GM19239 (cell line): Measurements from ENCODE around the gene GPR61.

ENCODE experiments used
- DNase-seq: peaks from one replicate; pipeline ENCODE4 v3.0.0; 2011; ENCODE audit warnings: low spot score; ENCODE audit not compliant: insufficient read length
- FAIRE-seq: peaks from 2 replicates; lab custom pipeline; 2011; peaks lifted over from hg19 to GRCh38; lab: Jason Lieb, UNC

The GPR61 gene

DNA sequence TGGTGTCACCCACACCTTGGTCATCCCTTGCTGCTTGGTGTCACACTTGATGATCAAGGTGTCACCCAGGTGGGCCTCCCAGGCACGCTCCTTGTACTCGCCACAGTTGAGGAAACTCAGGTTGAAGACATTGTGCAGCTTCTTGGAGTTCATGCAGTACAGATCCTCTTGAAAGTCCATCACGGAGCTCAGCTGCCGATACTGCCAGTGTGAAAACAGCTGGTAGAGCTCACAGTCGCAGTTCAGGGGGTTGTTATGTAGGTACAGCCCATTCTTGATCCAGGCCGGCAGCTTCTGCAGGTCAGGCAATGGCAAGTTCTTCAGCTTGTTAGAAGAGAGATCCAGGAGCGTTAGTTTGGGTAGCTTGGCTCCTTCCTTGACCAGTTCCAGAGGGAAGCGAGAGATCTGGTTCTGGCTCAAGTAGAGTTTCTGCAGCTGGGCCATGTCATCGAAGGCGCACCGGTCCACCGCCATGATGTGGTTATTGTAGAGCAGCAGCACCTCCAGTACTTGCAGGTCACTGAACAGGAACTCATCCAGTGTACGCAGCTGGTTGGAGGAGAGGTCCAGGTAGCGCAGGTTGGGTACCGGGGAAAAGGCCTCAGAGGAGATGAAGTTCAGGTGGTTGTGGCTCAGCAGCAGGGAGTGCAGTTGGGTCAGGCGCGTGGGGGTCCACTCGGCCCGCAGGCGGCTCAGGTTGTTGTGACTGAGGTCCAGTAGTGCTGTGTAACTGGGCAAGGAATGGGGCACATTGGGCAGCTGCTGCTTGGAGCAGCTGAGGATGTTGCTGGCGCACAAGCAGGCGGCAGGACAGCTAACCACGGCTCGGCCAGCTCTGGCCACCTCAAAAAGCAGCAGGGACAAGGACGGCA is 31.4 kb upstream of the GPR61 start:
- DNase-seq, result no peak
- FAIRE-seq, result no peak

DNA sequence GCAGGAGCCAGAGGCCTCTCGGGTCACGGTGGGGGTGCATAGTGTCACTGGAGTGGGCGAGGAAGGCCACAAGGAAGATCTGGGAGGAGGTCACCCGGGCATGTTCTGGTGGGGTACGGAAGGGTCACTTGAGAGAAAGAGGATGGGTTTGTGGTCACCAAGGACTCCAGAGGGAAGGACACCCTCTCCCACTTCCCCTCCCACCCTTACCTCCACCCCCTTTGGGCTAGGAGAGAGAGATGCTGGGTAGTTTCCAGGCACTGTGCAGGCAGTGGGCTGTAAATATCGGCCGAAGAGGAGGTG is 30.8 kb upstream of the GPR61 start:
- no peak for FAIRE-seq

DNA sequence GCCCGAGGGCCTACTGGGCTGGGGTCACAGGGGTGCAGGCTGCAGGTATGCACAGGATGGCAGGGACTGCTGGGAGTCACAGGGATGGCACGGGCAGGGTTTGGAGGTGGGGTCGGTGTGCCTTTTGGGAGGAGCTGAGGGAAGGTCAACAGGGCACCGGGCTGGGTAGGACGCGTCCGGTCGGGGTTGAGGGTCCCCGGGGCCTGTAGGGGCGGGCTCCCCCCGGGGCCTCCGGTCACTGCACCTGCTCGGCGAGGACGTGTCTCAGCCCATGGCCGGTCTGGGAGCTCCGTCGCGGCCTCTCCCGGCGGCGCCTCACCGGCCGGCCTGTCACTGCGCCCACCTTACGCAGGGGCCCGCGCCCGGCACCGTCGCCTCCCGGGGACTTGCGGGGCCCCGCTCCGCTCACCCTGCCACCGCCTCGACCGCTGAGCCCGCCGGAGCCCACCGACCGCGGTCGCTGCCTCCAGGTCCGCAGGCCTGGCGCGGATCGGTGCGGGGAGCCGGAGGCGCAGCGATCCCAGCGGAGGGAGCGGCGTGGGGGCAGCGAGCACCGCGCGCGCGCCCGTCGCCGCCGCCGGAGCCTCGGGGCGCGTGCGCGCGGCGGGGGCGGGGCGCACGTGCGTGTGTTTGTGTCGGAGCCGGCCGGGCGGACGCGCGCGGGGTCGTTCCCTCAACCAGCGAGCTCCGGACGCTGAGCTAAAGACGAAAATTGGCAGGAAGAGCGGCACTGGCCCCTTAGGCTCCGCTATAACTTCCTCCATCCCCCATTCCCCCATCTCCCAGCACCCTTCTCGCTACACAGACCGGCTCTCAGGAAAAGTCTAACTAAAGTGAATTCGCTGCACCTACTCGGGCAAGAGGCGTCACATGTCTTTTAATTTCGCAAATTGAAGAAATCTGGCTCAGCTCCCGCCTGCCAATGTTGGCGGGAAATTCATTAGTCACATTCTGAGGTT is 30.2 kb upstream of the GPR61 start, which contains the start of gene AMIGO1:
AMIGO1 (minus strand) TSS at position 552 of the 959 bp plus-strand sequence. CDS start 815 bp downstream, outside the sequence.
- DNase-seq (peak; percentile 78), FAIRE-seq (no peak)

More for the DNA sequence above, 30.8 kb upstream of the GPR61 start:
- no peak for DNase-seq

DNA sequence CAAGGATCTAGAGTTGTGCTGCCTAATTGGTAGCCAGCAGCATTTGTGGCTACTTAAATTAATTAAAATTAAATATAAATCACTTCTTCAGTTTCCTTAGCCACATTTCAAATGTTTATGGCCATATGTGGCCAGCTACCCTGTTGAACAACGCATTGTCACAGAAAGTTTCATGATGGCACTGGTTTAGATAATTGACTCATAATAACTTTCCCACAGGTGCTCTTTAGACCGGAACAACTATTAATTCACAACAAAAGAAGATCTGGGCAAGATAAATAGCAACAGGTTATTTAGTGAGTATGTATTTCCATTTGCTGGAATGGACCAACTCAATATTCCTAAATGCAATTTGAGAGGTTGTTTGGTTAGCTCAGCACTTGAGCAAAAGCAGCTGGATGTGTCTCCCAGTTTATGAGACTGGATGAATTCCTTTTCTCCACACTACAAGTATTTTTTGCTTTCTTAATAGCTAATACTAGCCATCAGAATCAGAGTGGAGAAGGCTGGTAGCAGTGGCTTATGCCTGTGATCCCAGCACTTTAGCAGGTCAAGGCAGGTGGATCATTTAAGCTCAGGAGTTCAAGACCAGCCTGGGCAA is 26.5 kb upstream of the GPR61 start:
- FAIRE-seq, result no peak

DNA sequence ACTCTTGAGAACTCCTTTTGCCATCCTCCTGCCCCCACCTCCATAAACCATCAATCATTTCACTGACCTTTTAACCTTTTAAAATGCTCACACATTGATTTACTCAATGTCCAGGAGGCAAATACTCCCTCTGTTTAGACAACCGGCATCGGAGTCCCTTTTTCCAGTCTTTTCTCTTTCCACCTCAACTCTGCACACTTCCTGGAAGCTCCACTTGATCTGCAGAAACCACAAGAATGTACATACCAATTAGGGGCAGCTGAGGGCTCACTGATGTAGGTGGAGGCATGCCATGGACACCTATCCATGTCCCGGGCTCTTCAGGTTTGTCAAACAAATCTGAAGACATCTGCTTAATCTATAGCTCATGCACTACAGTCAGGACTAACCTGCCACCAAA is 24.8 kb upstream of the GPR61 start:
- FAIRE-seq, result no peak
- no peak for DNase-seq

More for the DNA sequence above, 26.5 kb upstream of the GPR61 start:
- DNase-seq, result no peak

DNA sequence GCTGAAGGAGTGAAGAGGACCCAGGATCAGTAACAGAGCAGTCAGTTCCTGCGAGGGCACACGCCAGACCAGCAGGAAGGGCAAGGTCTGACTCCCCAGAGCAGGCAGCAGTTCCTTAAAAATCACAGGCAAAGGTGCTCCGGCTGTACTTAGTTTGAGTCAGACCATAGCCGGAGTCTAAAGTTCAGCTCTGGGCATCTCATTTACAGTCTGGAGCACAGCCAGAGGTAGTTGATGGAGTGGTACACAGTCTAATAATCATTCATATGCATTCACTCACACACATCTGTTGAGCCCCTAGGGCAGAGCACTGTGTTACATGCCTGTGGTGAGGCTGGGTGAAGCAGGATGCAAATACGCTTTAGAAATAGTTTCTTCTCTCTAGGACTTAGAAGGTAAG is 22.8 kb upstream of the GPR61 start:
- DNase-seq, result no peak
- FAIRE-seq, result no peak

DNA sequence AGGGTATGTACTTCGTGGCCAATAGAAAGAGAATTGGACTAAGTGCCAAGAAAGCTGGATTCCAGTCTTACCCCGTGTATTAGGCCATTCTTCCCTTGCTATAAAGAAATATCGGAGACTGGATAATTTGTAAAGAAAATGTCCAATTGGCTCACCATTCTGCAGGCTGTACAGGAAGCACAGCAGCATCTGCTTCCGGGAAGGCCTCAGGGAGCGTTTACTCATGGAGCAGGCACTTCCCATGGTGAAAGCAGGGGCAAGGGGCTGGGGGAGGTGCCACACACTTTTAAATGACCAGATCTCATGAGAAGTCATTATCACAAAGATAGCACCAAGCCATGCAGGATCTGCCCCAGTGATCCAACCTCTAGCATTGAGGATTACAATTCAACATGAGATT is 22.3 kb upstream of the GPR61 start:
- DNase-seq (no peak), FAIRE-seq (no peak)

DNA sequence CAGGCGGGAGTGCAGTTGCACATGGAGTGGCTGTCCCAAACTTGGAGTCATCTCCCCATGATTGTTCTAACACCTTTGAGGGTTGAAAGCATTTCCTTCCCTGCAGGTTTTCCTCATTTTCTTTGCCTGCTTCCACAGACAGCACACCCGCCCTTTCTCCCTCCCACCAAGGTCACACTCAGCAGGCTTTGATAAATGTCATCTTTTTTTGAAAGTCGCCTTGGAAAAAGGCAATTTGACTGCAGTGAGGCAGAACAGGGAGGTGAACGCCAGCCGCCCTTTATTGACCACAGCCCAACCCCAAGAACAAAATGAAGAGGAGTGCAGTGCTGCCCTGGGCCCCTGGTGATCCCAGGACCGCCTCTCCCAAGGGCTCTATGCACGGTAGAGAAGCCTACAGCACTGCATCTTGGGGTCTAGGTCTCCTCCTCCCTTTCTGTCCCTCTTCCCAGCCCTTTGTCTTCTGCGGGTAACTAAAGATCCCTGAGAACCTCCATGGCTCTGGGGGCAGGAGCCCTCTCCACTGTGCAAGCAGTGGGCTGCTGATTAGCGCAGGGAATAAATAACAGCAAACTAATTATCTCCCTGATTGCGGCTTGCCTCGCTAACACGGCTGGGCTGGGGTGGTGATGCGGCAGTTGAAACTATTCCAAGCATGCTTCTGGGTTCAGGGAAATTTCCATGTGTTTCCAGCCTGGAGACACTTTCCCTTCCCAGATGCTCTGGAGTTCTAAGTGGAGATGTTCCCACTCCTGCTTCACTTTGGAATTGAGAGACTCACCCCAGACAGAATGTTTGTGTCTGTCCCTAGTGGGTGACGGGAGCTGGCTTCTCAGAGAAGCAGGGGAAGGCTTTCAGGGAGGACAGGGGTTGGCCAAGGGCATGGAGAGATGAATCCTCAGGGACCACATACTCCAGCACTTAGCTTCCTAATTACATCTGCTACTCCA is 18.4 kb upstream of the GPR61 start:
- FAIRE-seq, result no peak
- DNase-seq, result no peak

DNA sequence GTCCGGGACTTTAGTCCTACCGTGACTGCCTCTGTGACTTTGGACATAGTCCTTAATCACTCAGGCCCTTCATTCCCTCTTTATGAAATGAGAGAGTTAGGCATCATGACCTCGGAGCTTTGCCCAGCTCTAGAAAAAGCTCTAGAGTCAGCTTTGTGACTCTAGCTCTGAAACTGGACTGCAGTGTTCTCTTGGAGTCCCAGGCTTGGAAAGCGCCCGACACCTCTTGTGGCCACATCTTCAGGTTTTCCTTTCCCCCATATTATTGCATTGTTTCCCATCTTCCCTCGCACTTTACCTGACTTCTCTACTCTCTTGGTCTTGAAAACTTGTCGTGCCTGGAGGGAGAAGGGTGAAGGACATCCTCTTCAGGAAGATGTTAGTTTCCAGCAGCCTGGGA is 17.6 kb upstream of the GPR61 start:
- FAIRE-seq, result no peak
- DNase-seq, result no peak

DNA sequence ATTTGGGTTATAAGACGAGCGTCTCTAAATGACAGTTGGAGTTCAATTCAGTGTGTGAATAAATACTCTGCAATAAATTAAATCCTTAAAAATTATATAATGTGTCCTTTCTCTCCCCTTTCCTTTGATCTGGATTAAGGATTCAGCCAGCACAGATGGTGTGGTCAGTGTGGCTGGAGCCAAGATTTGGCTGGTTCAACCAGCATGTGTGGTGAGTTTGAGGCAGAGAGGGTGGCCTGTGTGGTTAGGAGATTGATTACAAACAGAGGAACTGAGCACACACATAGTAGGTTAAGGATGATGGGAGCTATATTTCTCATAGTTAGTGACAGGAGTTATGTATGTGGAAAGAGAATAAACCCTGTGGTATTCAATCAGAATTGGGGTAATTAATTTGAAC is 16.0 kb upstream of the GPR61 start:
- FAIRE-seq, result no peak

DNA sequence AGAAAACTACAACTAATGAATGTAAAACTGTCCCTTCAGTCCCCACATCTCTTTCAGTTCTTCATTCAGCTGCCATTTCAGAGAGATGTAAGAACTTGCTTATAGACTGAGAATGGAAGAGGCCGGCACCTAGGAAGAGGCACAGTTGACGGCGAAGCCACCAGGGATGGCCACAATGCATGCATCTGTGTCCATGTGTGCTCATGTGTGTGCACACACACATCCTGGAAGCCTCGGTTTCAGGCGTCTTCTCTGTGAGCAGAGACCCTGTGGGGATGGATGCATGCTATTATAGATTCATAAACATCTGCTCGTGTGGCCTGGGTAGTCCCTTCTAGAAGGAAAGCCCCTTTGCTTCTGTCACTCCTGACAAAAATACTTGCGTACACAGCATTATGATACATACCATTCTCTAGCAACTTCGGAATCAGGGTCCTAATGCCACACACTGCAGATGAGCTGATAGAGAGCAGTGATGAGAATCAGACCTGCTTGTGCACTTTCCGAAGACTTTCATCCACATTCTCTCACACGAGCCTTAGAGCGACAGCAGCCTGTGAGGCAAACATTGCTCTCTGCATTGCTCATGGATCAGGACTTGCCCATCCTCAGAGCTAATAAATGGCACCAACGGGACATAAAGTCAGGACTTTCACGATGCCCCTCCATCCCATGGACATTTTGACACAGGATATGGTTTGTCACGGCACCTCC is 12.4 kb upstream of the GPR61 start:
- DNase-seq (no peak), FAIRE-seq (no peak)

More for the DNA sequence above, 16.0 kb upstream of the GPR61 start:
- DNase-seq, result no peak

DNA sequence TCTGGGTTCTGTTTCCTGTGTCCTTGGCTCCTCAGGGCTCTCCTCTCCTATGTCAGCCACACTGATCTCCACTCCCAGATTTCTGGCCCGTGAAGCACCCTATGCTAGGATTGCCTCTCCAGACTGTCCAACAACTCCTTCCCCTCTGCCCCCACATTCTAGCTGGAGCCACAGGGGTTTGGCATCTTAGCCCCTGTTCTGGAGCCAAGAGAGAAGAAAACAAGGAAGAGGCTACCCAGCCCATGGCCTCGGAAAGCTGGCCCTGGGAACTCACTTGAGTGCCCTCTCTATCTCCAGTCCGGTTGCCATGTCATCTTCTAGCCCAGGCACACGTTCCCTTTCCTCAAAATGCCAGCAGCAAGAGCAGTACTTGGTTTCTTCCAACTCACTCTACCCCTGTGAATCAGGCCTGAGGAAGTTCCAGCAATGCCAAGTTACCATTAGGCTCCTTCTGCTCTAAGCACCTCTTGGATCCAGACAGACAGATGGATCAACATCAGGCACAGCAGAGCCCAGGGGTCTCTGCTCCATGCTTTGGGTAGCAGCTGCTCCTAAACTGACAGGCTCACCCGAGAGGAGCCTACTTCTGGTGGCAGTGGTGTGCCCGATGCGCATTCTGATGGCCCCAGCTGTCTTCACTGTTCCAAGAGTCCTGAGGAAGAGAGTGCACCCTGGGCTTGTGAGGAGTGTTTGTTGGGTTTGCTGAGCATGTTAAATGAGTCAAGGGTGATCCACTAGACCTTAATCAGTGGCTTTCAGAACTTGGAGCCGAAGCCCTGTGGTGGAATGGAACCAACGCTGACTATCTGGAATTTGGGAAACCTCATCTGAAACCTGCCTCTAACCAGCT is 11.6 kb upstream of the GPR61 start:
- FAIRE-seq (no peak), DNase-seq (no peak)

DNA sequence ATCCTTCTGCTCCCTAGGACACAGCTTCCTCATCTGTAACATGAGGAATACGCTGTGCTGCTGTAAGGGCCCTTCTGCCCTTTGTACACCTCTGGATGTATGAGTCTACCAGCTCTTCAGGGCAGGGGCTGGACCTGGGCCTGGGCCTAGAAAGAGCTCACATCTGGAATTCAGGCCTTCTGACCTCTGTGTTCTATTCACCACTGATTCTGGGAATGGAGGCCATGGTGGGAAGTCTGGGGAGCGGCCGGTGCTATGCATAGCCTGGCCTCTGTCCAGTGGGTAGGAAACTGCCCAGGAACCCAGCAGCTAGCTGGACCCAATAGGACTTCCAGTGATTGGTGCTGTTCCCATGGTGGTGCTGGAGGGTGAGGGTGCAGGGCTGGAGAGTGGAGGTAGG is 11.0 kb upstream of the GPR61 start:
- no peak for DNase-seq
- FAIRE-seq, result no peak

DNA sequence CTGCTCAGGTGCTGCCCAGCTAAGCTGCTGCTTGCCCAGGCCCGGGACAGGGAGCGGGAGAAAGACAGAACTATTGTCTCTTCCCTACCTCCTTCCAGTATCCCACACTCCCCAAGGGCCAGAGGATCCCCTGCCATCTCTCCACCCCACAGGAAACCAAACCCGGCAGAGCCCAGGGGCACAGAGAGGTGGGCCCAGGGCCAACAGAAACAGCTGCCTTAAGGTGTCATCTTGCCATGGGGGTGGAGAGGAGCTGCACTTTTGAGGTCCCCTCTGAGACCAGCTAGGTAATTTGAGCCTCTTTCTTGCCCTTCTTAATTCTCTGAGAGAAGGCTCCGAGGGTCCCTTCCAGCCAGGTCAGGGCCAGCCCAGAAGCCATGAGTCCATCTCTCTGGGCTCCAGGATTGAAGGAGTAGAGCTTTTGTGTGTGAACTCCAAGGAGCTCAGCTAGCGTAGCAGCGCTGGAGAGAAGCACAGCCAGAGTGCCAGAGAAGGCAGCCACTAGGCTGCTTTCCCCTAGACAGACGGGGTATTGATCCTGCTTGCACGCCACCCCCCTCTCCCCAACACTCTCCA is 9.7 kb upstream of the GPR61 start:
- no peak for FAIRE-seq
- DNase-seq, result no peak

DNA sequence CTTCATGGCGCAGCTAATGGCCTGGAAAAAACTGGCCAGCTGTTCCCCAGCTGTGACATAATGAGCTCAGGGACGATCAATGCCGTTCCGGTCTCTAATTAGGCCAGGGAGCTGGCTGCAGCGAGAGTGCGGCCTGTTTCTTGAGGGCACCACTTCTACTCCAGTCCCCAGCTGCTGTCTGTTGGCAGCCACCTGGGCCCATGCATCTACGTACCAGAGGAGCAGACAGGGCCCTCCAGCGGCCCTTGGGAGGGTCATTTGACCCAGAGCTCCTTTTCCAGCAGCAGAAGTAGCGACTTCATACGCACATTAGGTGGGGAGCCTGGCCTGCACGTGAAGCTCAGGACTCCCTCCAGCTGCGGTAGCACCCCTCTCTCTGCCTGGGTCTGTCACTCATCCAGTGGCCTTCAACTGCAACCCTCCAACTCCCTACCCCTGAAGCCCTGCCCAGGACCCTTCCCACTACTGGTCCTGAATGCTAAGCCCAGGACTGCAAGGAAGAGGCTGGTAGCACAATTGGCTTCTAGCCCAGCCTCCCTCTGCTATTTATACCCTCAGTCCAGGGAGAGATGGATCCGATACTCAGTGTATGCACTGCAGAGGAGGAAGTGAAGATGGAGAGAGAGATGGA is 9.1 kb upstream of the GPR61 start:
- FAIRE-seq (no peak), DNase-seq (no peak)

DNA sequence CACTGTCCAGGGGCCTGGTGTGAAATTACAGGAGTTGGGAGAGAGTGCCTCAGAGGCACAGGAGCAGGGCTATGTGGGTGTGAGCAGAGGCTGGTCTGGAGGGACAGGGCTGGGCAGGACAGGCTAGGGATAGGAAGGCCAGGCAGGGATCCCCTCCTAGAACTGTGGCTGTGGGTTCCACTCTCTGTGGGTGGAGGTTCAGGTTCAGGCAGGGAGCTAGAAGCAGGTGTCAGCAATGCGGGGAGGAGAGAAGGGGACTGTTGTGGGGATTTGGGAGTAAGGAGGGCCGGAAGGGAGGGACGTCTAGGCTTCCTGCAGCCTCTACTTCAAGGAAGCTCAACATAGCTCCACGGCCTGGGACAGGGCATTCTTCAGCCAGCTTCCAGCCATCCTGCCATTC is 8.3 kb upstream of the GPR61 start:
- no peak for DNase-seq
- no peak for FAIRE-seq

DNA sequence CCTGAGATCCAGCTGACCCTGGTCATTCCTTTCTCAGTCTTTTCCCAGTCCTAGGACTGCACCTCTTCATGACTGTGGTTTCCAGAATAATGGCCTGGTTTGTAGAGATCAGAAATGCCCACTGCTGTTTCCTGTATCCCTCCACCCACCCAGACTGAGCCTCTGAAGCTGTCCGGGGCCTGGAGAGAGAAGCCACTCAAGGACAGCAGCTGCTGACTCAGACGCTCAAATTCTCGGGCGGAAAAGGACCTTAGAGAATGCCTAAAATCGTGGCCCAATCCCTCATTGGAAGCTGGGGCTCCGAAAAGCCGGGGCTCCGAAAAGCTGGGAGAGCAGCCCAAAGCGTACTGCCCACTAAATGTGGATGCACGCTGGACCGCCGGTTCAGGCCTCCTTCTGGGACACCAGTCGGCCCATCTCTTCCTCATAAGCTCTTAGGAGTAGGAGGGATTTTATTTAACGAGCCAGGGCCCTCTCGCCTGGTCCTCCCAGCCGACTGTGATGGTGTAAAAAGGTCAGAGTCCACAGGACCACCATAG is 7.8 kb upstream of the GPR61 start:
- FAIRE-seq (no peak), DNase-seq (no peak)
